ENCODE results near the gene COQ8A.
"Not testable (repeated sequence)": the region's sequence is repeated elsewhere in the genome, so short reads cannot be mapped to it uniquely, and the experiment has no call there.

Gene COQ8A

DNA sequence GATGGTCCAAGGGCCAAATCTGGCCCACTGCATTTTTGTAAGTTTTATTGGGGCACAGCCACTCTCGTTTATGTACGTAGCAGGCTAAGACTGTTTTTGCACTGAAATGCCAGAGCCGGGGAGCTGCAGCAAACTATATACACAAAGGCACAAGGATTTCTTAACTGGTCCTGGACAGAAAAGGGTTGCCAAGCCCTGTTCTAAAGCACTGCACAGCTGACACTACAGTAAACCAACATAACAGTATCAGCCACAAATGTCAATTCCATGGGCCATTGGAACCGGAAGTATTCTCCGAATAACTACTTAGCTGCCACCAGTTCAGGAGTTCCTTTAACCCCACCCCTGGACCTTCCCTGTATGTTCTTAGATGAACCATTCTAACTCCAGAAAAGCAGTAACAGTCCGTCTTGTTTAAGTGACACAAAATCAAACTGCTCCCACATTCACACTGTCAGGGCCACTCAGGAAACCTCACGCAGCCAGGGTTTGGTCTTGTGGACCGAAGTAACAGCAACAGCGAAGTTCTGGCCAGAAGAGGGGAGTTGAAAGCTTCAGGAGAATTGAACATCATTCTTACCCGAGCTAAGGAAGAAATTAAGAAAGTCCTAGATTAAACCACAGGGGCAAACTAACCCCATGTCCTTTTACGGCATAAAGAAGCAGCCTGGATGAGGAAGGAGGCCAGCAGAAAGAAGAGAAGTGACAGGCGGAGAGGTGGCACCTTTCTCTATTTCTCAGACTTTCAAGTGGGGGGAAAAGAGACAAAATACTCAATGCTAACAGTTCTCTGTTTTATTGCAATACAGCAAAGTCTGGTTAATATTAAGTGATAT is 49.2 kb downstream of the COQ8A start:
- TF ChIP-seq CTCF (IDR thresholded peaks at IDR 0.05; ENCODE audit: insufficient read depth, missing control alignments), result no peak
- FAIRE-seq, result no peak
- DNase-seq (ENCODE audit: insufficient read length, low spot score), result no peak

DNA sequence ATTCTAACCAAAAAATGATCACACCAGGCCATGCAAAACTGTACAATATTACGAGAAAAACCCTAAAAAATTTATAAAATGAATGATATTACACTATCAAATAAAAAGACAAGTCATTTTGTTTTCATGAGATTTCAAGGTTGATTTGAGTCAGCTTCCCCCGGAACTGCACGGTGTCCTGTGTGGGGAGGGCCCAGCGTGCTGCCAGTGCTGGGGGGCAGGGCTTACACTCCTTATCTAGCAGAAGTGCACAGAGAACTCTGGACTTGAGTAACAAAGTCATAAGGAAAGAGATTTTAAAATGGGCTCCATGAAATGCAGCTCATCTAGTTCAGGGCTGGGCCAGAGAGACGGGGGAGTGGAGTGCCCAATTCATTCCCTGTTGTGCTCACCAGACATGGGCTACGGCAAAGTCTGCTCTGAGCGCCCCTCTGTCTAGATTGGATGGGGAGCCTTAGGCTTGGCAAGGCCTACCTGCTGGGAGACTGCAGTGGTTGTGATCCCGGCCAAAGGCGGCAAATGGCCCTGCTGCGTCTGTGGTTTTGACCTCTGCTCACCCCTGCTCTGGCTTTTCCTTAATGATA is 50.1 kb downstream of the COQ8A start:
- FAIRE-seq (no peak), DNase-seq (ENCODE audit: insufficient read length, low spot score) (no peak)

GRCh38 chr1:226991920-226992319 is 51.8 kb downstream of the COQ8A start:
- DNase-seq (ENCODE audit: insufficient read length, low spot score) (no peak), FAIRE-seq (no peak)

More for the DNA sequence above, 50.1 kb downstream of the COQ8A start:
- no peak for TF ChIP-seq CTCF (IDR thresholded peaks at IDR 0.05; ENCODE audit: insufficient read depth, missing control alignments)

DNA sequence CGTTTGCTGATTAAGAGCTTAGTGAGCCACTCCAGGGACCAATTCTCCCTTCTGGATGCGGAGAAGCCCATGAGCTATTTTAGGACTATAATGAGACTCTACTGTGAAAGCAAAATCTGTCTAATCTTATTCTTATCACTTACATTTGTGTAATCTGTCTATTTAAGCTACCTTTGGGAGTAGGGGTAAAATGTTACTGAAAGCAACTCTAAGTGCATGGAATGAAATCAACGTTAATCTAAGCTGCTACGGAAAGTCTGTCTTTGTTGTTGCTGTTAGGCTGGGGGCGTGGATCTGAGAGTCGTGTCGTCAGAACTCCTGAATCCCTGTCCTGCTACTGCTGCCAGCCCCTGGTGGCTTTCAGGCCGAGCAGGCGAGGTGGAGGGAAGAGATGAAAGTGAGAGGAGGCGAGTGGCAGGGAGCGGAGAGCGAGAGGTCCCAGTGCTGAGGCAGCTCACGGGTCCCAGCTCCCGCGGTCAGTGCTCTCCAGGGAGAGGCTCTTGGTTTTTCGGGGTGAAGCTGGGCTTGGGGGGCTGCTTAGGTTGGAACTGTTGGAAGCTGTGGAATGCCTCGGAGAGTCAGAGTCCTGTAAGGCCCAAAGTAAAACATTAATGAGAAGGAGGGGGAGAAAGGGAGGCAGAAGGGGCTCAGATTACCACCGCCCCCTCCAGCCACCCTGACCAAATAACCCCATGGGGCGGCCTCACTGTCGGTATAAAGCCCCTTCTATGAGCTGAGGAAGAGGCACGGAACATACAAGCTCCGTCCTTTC is 53.9 kb downstream of the COQ8A start:
- FAIRE-seq (peak; percentile 99), DNase-seq (ENCODE audit: insufficient read length, low spot score) (peak; percentile 84)
- TF ChIP-seq CTCF (IDR thresholded peaks at IDR 0.05; ENCODE audit: insufficient read depth, missing control alignments), result no peak

More at GRCh38 chr1:226991920-226992319, 51.8 kb downstream of the COQ8A start:
- no peak for TF ChIP-seq CTCF (IDR thresholded peaks at IDR 0.05; ENCODE audit: insufficient read depth, missing control alignments)

- no peak for DNase-seq (ENCODE audit: insufficient read length, low spot score)
- no peak for FAIRE-seq
- no peak for TF ChIP-seq CTCF (IDR thresholded peaks at IDR 0.05; ENCODE audit: insufficient read depth, missing control alignments)
These were observed 54.7 kb downstream of the COQ8A start for GRCh38 chr1:226994586-226995364.

DNA sequence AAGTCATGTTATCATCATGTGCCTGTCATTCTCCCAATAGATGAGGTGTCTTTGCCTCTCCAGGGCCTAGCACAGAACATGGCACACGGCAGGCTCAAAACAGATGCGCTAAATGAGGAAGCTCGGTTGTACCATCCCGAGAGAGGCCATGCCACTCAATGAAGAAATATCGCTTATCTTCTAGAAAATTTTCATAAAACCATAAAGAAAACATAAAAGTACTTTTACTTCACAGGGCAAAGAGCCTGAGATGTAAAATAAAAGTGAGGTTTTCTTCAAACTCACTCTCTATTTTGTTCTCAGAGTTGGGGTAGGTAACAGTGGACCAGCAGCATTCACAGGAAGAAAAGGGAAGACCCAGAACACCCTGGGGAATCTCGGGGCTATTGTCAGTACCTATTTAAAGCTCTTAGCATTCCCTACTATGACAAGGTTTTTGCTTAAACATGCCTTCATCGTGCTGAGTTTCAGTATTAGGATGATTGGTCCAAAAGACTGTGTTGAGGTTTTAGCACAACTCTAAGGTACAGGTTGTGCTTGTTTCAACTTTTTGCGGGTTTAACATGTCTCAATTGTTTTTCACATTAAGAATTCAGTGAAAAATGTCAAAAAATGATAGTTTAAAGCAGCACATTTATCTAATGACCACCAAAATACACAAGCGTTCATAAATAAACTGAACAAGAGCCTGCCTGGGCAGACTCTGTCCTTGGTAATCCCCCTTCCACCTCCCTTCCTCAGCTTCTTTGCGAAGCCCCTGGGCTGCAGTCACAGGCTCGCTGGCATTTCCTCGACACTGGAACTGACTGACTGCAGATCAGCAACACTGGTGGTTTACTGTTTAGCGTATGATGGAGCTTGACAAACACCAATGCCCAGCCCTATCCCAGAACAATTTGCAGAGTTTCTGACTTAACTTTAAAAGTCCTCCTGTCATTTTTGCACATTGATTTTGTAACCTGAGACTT is 55.6 kb downstream of the COQ8A start:
- no peak for TF ChIP-seq CTCF (IDR thresholded peaks at IDR 0.05; ENCODE audit: insufficient read depth, missing control alignments)
- FAIRE-seq (no peak), DNase-seq (ENCODE audit: insufficient read length, low spot score) (no peak)

GRCh38 chr1:226999579-226999978 is 59.5 kb downstream of the COQ8A start:
- DNase-seq (ENCODE audit: insufficient read length, low spot score); FAIRE-seq: not testable (repeated sequence)

Data from D721Med (cell line).